ENCODE data around the gene GRIN2B. TPM values are rescaled to one million over a fixed set of nuclear protein-coding genes. Genes with fewer than 3 reads are reported as not detected.

The GRIN2B gene
- polyA plus RNA-seq, 1 donor (not counting 4 experiments of a cell fraction or from before 2014, with no cell fraction given): not detected

DNA sequence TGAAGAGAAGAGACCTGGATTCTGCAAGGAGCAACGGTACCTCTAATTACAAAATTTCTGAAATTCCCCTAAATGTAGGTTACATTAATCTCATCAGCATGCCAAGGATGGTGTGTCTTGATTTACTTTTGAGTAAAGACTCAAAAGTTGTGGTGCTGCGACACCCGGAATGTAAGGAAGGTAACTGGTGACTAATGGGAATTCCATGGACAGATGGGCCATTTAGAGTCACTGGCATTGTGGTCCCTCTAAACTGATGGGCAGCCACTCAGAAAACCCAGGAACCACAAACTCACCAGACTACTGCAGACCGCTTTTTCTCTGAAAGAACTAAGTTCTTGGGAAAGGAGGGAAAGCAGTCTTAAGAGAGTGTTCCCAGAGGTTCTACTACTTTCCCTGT, 32.8 kb downstream of the GRIN2B start:
- Histone ChIP-seq H3K9me3 (ENCODE audit: control insufficient read depth, low read depth, low read length) (no peaks in the 10 kb centered on the region), H2AFZ (ENCODE audit: control insufficient read depth, low read length) (no peak overlapping the region), H3K9ac (ENCODE audit: control insufficient read depth, extremely low read depth, insufficient read depth, low read length) (no peak overlapping the region), H3K36me3 (ENCODE audit: control insufficient read depth in 2 of 2, extremely low read depth in 1 of 2, insufficient read depth in 2 of 2, low read length in 2 of 2) (no peaks in the 10 kb centered on the region), H3K79me2 (ENCODE audit: control insufficient read depth, insufficient read depth, low read length) (no peaks in the 10 kb centered on the region), H3K4me2 (ENCODE audit: control insufficient read depth, extremely low read depth, insufficient read depth, low read depth, low read length) (no peak overlapping the region), H3K4me1 (ENCODE audit: control insufficient read depth, extremely low read depth, insufficient read depth, low read length) (no peaks in the 10 kb centered on the region), H3K9me1 (ENCODE audit: control insufficient read depth, extremely low read depth, insufficient read depth, low read length) (no peaks in the 10 kb centered on the region), H4K20me1 (ENCODE audit: control insufficient read depth, extremely low read depth, insufficient read depth, low read length) (no peaks in the 10 kb centered on the region), H3K27ac (ENCODE audit: control insufficient read depth, insufficient read depth, low read length) (no peak overlapping the region), H3K27me3 (ENCODE audit: control insufficient read depth, extremely low read depth, insufficient read depth, low read length) (no peaks in the 10 kb centered on the region), H3K4me3 (ENCODE audit: control insufficient read depth in 2 of 3, extremely low read depth in 1 of 3, insufficient read depth in 2 of 3, low read depth in 1 of 3, low read length in 3 of 3) (no peak overlapping the region)
- DNase-seq (ENCODE audit: low read depth, low spot score) (no peak), FAIRE-seq (no peak)
- dilution Hi-C loops (cut with MboI; ENCODE audit: extremely low pct_ligation_motif_present, low sequenced_read_pairs): no loop called here
- TF ChIP-seq EZH2 (IDR thresholded peaks at IDR 0.05; ENCODE audit: low read length) (no peak), CTCF (optimal IDR thresholded peaks at IDR 0.05 in 1 of 3, IDR thresholded peaks at IDR 0.05 in 1 of 3, conservative IDR thresholded peaks at IDR 0.05 in 1 of 3; ENCODE audit: extremely low read depth in 1 of 3, insufficient read depth in 2 of 3, low read length in 3 of 3) (no peak)

- Histone ChIP-seq H3K36me3 (ENCODE audit: control insufficient read depth in 2 of 2, extremely low read depth in 1 of 2, insufficient read depth in 2 of 2, low read length in 2 of 2) (no peaks in the 10 kb centered on the region), H3K79me2 (ENCODE audit: control insufficient read depth, insufficient read depth, low read length) (no peaks in the 10 kb centered on the region), H3K4me2 (ENCODE audit: control insufficient read depth, extremely low read depth, insufficient read depth, low read depth, low read length) (no peak overlapping the region), H3K4me1 (ENCODE audit: control insufficient read depth, extremely low read depth, insufficient read depth, low read length) (no peaks in the 10 kb centered on the region), H3K9me3 (ENCODE audit: control insufficient read depth, low read depth, low read length) (no peaks in the 10 kb centered on the region), H3K9me1 (ENCODE audit: control insufficient read depth, extremely low read depth, insufficient read depth, low read length) (no peaks in the 10 kb centered on the region), H3K9ac (ENCODE audit: control insufficient read depth, extremely low read depth, insufficient read depth, low read length) (no peak overlapping the region), H3K27ac (ENCODE audit: control insufficient read depth, insufficient read depth, low read length) (no peak overlapping the region), H3K4me3 (ENCODE audit: control insufficient read depth in 2 of 3, extremely low read depth in 1 of 3, insufficient read depth in 2 of 3, low read depth in 1 of 3, low read length in 3 of 3) (no peak overlapping the region), H4K20me1 (ENCODE audit: control insufficient read depth, extremely low read depth, insufficient read depth, low read length) (no peaks in the 10 kb centered on the region), H2AFZ (ENCODE audit: control insufficient read depth, low read length) (no peak overlapping the region), H3K27me3 (ENCODE audit: control insufficient read depth, extremely low read depth, insufficient read depth, low read length) (no peaks in the 10 kb centered on the region)
- dilution Hi-C loops (cut with MboI; ENCODE audit: extremely low pct_ligation_motif_present, low sequenced_read_pairs): no loop called here
- no peak for DNase-seq (ENCODE audit: low read depth, low spot score)
- TF ChIP-seq EZH2 (IDR thresholded peaks at IDR 0.05; ENCODE audit: low read length) (no peak), CTCF (optimal IDR thresholded peaks at IDR 0.05 in 1 of 3, IDR thresholded peaks at IDR 0.05 in 1 of 3, conservative IDR thresholded peaks at IDR 0.05 in 1 of 3; ENCODE audit: extremely low read depth in 1 of 3, insufficient read depth in 2 of 3, low read length in 3 of 3) (no peak)
- FAIRE-seq: no peak
These were observed 34.0 kb downstream of the GRIN2B start for GRCh38 chr12:13947276-13947946.
